ENCODE data around the gene CDKN2C.

GRCh38 chr1:50978144-50978851, 8.3 kb downstream of the CDKN2C start:
- TF ChIP-seq CTCF (IDR thresholded peaks at IDR 0.05) (no peak), ZFX (IDR thresholded peaks at IDR 0.05; ENCODE audit: borderline replicate concordance) (no peak)

All from 22Rv1 (cell line).